Measurements from ENCODE around the gene ARHGAP4.

ARHGAP4 gene

DNA sequence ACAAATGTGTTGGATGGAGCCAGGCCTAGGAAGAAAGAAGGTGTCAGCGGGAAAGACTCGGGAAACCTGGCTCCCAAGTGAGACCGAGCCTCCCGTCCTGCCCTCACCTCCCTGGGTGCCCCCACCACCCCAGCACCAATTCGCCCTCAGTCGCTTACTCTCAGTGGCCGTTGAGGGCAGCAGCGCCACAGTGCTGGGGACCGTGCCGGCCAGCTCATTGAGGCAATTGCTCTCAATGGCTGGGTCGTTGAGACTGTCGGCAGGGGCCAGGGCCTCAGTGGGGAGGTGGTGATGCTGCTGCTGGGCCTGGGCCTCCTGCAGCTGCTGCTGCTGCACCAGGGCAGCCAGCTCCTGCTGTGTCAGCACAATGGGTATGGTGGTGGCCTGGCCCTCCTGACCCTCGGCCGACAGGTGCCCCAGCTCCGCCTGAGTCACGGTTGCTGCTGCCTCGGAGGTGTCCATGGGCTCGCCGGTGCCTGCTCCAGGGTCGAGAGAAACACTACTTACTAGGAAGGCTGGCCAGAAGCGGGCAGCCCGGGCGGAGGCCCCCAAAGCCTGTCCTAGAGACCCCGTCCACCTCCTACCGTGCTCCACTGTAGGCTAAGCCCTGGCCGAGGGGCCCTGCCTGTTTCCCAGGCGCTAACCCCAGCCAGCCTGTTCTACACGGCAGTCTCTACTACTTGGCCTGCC is 25.8 kb upstream of the ARHGAP4 start:
- Histone ChIP-seq H3K9me3 (ENCODE audit: severe bottlenecking) (no peaks in the 10 kb centered on the region), H3K36me3 (peaks cover 91% of the 10 kb centered on the region), H3K27me3 (ENCODE audit: insufficient read depth, low read depth, severe bottlenecking) (peaks cover 43% of the 10 kb centered on the region), H3K27ac (no peak overlapping the region), H3K4me3 (ENCODE audit: low read depth, low read length) (no peak overlapping the region)
- no peak for DNase-seq
- TF ChIP-seq, protein P1, sequence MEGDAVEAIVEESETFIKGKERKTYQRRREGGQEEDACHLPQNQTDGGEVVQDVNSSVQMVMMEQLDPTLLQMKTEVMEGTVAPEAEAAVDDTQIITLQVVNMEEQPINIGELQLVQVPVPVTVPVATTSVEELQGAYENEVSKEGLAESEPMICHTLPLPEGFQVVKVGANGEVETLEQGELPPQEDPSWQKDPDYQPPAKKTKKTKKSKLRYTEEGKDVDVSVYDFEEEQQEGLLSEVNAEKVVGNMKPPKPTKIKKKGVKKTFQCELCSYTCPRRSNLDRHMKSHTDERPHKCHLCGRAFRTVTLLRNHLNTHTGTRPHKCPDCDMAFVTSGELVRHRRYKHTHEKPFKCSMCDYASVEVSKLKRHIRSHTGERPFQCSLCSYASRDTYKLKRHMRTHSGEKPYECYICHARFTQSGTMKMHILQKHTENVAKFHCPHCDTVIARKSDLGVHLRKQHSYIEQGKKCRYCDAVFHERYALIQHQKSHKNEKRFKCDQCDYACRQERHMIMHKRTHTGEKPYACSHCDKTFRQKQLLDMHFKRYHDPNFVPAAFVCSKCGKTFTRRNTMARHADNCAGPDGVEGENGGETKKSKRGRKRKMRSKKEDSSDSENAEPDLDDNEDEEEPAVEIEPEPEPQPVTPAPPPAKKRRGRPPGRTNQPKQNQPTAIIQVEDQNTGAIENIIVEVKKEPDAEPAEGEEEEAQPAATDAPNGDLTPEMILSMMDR (IDR thresholded peaks at IDR 0.05; ENCODE audit: low read depth, low read length): no peak

DNA sequence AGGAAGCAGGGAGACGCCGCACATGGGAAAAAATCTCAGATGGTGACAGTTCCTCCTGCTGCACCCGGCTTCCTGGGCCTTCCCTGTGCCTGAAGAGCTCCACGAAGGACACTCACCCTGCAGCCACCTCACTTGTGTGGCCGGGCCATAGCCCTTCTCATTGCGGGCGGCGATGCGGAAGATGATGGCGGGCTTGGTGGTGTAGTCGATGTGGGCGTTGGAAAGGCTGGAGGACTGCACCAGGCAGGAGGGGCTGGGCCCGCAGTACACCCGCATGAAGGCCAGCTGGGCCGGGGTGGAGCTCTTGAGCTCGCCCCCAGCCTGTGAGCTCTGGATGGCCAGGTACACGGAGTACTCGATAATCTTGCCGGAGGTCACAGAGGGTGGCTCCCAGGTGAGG is 24.1 kb upstream of the ARHGAP4 start:
- H3K27me3 ChIP-seq (ENCODE audit: insufficient read depth, low read depth, severe bottlenecking): peaks cover 44% of the 10 kb centered on the region
- H3K4me3 ChIP-seq (ENCODE audit: low read depth, low read length): no peak overlapping the region
- H3K36me3 ChIP-seq: peaks cover 83% of the 10 kb centered on the region
- TF ChIP-seq, protein P1 (IDR thresholded peaks at IDR 0.05; ENCODE audit: low read depth, low read length): no peak
- no peaks in the 10 kb centered on the region for H3K9me3 ChIP-seq (ENCODE audit: severe bottlenecking)
- H3K27ac ChIP-seq: no peak overlapping the region
- DNase-seq: no peak

DNA sequence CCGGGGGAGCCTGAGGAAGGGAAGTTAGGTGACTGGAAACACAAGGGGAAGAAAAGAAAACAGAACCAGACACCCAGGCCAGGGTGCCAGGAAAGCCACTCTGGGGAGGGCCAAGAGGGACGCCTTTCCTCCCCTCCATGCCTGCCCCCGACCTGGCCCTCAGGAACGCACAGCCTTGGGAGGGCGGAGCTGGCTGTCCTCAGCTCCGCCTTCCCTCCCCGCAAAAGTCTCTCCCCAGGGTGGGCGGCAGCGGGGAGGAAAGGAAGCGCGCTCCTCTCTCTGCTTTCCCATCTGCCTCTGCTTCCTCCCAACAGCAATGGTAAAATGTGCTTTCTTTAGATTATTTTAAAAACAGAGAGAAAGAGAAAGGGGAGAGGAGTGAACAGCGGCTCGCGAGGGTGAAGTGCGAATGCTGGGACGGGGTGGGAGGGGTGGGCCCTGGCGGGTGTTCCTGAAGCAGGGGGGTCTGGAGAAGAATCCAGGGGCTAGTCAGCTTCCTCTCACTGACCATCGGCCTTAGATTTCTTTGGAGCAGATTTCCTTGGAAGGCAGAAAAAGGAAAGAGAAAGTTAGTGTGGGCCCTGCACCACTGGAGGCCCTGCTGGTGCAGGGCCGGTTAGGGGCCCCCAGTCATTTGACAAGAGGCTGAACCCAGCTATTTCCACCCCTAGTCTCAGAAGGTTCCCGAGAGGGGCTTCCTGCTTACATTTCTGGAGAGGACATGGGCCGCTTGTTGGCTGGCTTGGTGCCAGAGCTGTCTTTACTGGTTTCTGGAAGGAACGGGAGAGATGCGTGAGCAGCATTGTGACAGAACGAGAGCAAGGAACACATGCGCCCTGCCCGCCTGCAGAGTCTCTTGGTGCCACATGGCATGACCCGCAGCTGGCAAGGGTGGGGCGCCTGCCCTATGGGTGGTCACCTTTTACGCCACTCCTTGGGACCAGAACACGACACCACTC is 23.1 kb upstream of the ARHGAP4 start:
- peaks cover 43% of the 10 kb centered on the region for H3K27me3 ChIP-seq (ENCODE audit: insufficient read depth, low read depth, severe bottlenecking)
- H3K36me3 ChIP-seq: peaks cover 73% of the 10 kb centered on the region
- TF ChIP-seq, protein P1 (IDR thresholded peaks at IDR 0.05; ENCODE audit: low read depth, low read length): no peak
- no peak overlapping the region for H3K4me3 ChIP-seq (ENCODE audit: low read depth, low read length)
- peak overlapping the region; percentile 49 for H3K27ac ChIP-seq
- DNase-seq: no peak
- no peaks in the 10 kb centered on the region for H3K9me3 ChIP-seq (ENCODE audit: severe bottlenecking)

DNA sequence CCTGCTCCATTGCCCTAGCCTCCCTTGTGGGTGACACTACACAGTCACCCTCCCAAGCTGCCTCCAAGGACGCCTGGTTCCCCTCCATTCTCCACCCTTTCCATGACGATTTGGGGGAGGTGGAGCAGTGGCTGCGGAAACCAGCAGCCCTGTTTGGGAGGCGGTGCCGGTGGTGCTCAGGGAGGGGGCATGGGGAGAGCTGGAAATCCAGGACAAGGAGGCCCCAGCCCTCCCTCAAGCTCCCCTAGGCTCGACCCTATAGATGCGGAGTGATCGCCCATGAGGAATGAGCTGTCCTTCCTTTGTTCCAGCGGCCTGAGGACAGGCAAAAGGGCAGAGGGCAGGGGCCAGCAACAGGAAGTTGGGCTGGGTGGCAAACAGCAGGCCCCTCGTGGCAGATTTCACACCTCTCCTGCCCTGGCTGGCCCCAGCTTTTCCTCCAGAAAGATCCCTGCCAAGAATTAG is 22.0 kb upstream of the ARHGAP4 start:
- no peak overlapping the region for H3K4me3 ChIP-seq (ENCODE audit: low read depth, low read length)
- DNase-seq: no peak
- TF ChIP-seq, protein P1 (IDR thresholded peaks at IDR 0.05; ENCODE audit: low read depth, low read length): no peak
- H3K9me3 ChIP-seq (ENCODE audit: severe bottlenecking): no peaks in the 10 kb centered on the region
- H3K27me3 ChIP-seq (ENCODE audit: insufficient read depth, low read depth, severe bottlenecking): peaks cover 41% of the 10 kb centered on the region
- peaks cover 62% of the 10 kb centered on the region for H3K36me3 ChIP-seq
- H3K27ac ChIP-seq: peak overlapping the region; percentile 49

DNA sequence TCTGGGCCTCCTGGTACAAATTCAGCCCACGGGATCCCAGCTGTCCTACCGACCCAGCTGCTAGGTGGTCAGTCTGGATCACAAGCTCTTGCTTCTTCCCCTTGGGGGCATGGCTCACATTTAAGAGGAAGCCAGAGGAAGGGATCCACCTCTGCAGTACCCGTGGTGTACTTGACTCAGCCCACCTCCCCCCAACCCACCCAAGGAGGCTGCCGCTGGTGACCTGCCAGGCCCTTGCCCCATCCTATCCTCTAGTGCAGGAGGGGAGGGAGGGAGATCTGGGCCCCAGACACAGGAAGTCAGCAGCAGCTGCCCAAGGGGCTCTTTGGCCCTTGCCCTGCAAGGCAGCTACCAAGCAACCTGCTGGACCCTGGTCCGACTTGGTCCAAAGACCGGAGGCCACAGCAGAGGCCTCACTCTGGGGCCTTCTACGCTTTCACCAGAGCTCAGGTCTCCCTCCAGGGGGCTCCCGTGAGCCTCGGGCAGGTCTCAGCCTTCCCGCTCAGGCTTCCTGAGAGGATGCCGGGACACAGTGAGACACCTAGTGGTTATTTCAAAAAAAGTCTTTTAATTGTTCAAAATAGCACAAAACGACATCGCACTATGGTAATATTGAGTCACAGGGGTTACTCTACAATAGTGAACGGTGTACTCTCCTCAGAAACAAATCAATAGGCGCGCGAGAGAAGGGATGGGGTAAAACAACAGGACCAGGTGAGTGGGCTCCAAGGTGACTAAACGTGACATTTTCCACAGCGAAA is 21.1 kb upstream of the ARHGAP4 start:
- Histone ChIP-seq H3K9me3 (ENCODE audit: severe bottlenecking) (no peaks in the 10 kb centered on the region), H3K36me3 (peaks cover 54% of the 10 kb centered on the region), H3K27ac (peak overlapping the region; percentile 49), H3K4me3 (ENCODE audit: low read depth, low read length) (no peak overlapping the region), H3K27me3 (ENCODE audit: insufficient read depth, low read depth, severe bottlenecking) (peaks cover 39% of the 10 kb centered on the region)
- DNase-seq: peak; percentile 92
- TF ChIP-seq, protein P1 (IDR thresholded peaks at IDR 0.05; ENCODE audit: low read depth, low read length): peak; percentile 96
